CD4-positive, alpha-beta T cell treated with Interleukin-21 for 1 hour (primary cell): Measurements from ENCODE around the gene APBB2.

Experiments
- DNase-seq: peaks from one replicate; pipeline ENCODE4 v3.0.0-alpha.2; 2020

The APBB2 gene

GRCh38 chr4:40789771-40790170 is 424.6 kb downstream of the APBB2 start:
- no peak for DNase-seq

GRCh38 chr4:40789031-40789430 is 425.3 kb downstream of the APBB2 start:
- DNase-seq: no peak

GRCh38 chr4:40788331-40788730 is 426.0 kb downstream of the APBB2 start:
- DNase-seq: no peak

- DNase-seq: no peak
Observed at GRCh38 chr4:40785727-40786126, 428.6 kb downstream of the APBB2 start.

GRCh38 chr4:40782876-40783275 is 431.5 kb downstream of the APBB2 start:
- no peak for DNase-seq

GRCh38 chr4:40778090-40778489 is 436.3 kb downstream of the APBB2 start:
- no peak for DNase-seq

GRCh38 chr4:40769266-40769665 is 445.1 kb downstream of the APBB2 start:
- no peak for DNase-seq

GRCh38 chr4:40763228-40763716 is 451.1 kb downstream of the APBB2 start:
- no peak for DNase-seq
